ENCODE results near the gene ALKBH5.

DNA sequence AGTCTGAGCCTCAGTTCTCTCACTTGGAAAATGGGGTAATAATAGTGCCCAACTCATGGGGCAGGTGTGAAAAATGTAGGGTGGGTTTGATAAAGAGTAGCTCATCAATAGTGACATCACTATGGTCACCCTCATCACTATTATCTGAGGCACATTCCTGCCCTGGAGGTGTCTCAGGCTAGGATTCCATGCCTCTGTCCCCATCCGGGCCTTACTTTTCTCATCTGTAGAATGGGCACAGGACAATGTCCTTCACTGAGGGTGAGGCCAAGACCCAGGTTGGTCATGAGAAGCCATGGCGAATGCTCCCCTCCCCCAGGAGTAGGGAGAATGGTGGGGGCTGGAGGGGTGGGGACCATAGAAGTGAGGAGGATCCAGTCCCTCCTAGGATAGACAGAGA lies 44.5 kb upstream of the ALKBH5 start:
- TF ChIP-seq, protein P1, sequence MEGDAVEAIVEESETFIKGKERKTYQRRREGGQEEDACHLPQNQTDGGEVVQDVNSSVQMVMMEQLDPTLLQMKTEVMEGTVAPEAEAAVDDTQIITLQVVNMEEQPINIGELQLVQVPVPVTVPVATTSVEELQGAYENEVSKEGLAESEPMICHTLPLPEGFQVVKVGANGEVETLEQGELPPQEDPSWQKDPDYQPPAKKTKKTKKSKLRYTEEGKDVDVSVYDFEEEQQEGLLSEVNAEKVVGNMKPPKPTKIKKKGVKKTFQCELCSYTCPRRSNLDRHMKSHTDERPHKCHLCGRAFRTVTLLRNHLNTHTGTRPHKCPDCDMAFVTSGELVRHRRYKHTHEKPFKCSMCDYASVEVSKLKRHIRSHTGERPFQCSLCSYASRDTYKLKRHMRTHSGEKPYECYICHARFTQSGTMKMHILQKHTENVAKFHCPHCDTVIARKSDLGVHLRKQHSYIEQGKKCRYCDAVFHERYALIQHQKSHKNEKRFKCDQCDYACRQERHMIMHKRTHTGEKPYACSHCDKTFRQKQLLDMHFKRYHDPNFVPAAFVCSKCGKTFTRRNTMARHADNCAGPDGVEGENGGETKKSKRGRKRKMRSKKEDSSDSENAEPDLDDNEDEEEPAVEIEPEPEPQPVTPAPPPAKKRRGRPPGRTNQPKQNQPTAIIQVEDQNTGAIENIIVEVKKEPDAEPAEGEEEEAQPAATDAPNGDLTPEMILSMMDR (IDR thresholded peaks at IDR 0.05), result no peak
- TF ChIP-seq TAF1 (IDR thresholded peaks at IDR 0.05; ENCODE audit: borderline replicate concordance, low read depth, low read length) (no peak), GATA2 (CRISPR knock-in tag; IDR thresholded peaks at IDR 0.05) (no peak), SIN3A (IDR thresholded peaks at IDR 0.05; ENCODE audit: borderline replicate concordance, low read depth, low read length) (no peak), FOXM1 (IDR thresholded peaks at IDR 0.05; ENCODE audit: low read depth) (no peak), POLR2AphosphoS5 (IDR thresholded peaks at IDR 0.05; ENCODE audit: low read depth, low read length) (no peak)
- TF ChIP-seq, protein P2, sequence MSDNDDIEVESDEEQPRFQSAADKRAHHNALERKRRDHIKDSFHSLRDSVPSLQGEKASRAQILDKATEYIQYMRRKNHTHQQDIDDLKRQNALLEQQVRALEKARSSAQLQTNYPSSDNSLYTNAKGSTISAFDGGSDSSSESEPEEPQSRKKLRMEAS (IDR thresholded peaks at IDR 0.05; ENCODE audit: low read depth), result no peak
